SH-SY5Y (cell line): Measurements from ENCODE around the gene JAGN1.

Experiments
- GATA2 ChIP-seq: IDR thresholded peaks from 2 replicates; pipeline ENCODE4 v1.6.1; 2011; ENCODE audit warnings: mild to moderate bottlenecking, low read depth, low read length
- GATA3 ChIP-seq: IDR thresholded peaks from 2 replicates; pipeline ENCODE4 v1.6.1; 2011; ENCODE audit warnings: low read depth, mild to moderate bottlenecking, low read length, moderate library complexity

DNA sequence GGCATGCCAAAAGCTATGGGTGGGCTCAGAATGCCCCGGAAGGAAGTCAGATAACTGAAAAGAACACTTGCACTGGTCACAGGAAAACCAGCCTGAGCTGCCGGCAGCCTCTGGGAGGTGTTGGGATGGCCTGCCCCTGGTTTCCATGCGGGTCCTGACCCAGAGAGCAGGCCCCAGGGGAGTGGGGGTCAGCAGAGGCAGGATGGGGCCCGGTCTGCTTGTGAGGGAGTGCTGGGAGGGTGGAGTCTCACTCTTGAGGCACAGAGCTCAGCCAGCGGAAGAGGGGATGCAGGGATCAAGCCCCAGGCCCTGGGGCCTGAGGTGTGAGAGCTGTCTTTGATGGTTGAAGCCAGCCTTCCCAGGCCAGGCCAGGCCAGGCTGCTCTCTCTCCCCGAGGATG, 44.2 kb upstream of the JAGN1 start:
- TF ChIP-seq GATA3 (no peak), GATA2 (no peak)
